ENCODE results near the gene PTCH2.

Gene PTCH2

GRCh38 chr1:44778705-44779576, 64.1 kb downstream of the PTCH2 start:
- DNase-seq (ENCODE audit: low read depth in 2 of 2) = no peak

GRCh38 chr1:44777969-44778635, 65.0 kb downstream of the PTCH2 start:
- no peak for DNase-seq (ENCODE audit: low read depth in 2 of 2)

GRCh38 chr1:44777547-44777946, 65.5 kb downstream of the PTCH2 start:
- DNase-seq (ENCODE audit: low read depth in 2 of 2) = no peak

GRCh38 chr1:44776730-44777068, 66.4 kb downstream of the PTCH2 start:
- DNase-seq (ENCODE audit: low read depth in 2 of 2) = no peak

- no peak for DNase-seq (ENCODE audit: low read depth in 2 of 2)
Observed at GRCh38 chr1:44775930-44776729, 66.9 kb downstream of the PTCH2 start.

- DNase-seq (ENCODE audit: low read depth in 2 of 2) = peak; percentile 83 to 88
Observed at GRCh38 chr1:44775078-44775929, 67.7 kb downstream of the PTCH2 start, which contains the start of gene RPS8. Gene RPS8 (plus strand): TSS chr1:44775540. CDS start chr1:44775597, 57 bp downstream.

Measured in stimulated activated CD4-positive, alpha-beta T cell treated with anti-CD3 and anti-CD28 coated beads, Interleukin-15, amount 100 ng/mL, for 48 hours (primary cell).